ENCODE results near the gene PSG11. TPM values are rescaled to one million over a fixed set of nuclear protein-coding genes. Genes with fewer than 3 reads are reported as not detected.
"Not testable (repeated sequence)": the region's sequence is repeated elsewhere in the genome, so short reads cannot be mapped to it uniquely, and the experiment has no call there.

The PSG11 gene
- total and polyA plus RNA-seq, 2 of the 8 experiments (the other 6 are each of a cell fraction or from before 2014, with no cell fraction given): not detected

GRCh38 chr19:43003634-43004033 is 22.6 kb downstream of the PSG11 start:
- H2BK12ac ChIP-seq (ENCODE audit: low read depth, low read length); POLR2A ChIA-PET (ENCODE audit: partially characterized antibody); H3K18ac ChIP-seq (ENCODE audit: extremely low read depth, low read length); H2BK20ac ChIP-seq (ENCODE audit: low read length); H3K4me2 ChIP-seq (ENCODE audit: insufficient read depth in 1 of 2, low read depth in 2 of 2, low read length in 2 of 2); H3K4me1 ChIP-seq (replicated peaks in 1 of 4; ENCODE audit: control insufficient read depth in 3 of 4, insufficient read depth in 4 of 4, low read length in 3 of 4); H3K4me3 ChIP-seq (ENCODE audit: extremely low read depth in 1 of 4, insufficient read depth in 2 of 4, low read depth in 3 of 4, low read length in 4 of 4); FAIRE-seq; H3K23ac ChIP-seq (ENCODE audit: insufficient read length); DNase-seq (ENCODE audit: low read depth in 1 of 2, low spot score in 2 of 2); H3K4ac ChIP-seq (replicated peaks; ENCODE audit: insufficient read length, low read depth, low read length); CTCF ChIA-PET (ENCODE audit: partially characterized antibody); H3K79me2 ChIP-seq (ENCODE audit: control insufficient read depth in 1 of 2, insufficient read depth in 2 of 2, low read length in 2 of 2); H2BK5ac ChIP-seq (ENCODE audit: low read depth, low read length); H4K91ac ChIP-seq (replicated peaks; ENCODE audit: insufficient read length, low read length); H2AK5ac ChIP-seq (ENCODE audit: low read depth, low read length); H2BK15ac ChIP-seq (ENCODE audit: low read length); H4K20me1 ChIP-seq (replicated peaks in 1 of 2; ENCODE audit: control insufficient read depth in 1 of 2, insufficient read depth in 2 of 2, low read length in 2 of 2); H2AFZ ChIP-seq (ENCODE audit: low read length); H3K14ac ChIP-seq (ENCODE audit: insufficient read length); H3K27me3 ChIP-seq (replicated peaks in 1 of 4; ENCODE audit: control insufficient read depth in 3 of 4, extremely low read depth in 1 of 4, insufficient read depth in 3 of 4, low read length in 3 of 4); H3K9ac ChIP-seq (replicated peaks in 1 of 4; ENCODE audit: extremely low read depth in 1 of 4, low read depth in 3 of 4, low read length in 3 of 4); H4K8ac ChIP-seq (ENCODE audit: extremely low read depth, insufficient read depth, low read length); H3K56ac ChIP-seq (replicated peaks; ENCODE audit: insufficient read length, low read depth, low read length); H4K5ac ChIP-seq (ENCODE audit: insufficient read length, low read depth, low read length); H3K27ac ChIP-seq (ENCODE audit: low read depth, low read length); H2BK120ac ChIP-seq (replicated peaks; ENCODE audit: low read depth, low read length); H3K36me3 ChIP-seq (ENCODE audit: control insufficient read depth in 2 of 4, insufficient read depth in 4 of 4, low read length in 3 of 4); H3K23me2 ChIP-seq (ENCODE audit: low read depth, low read length); H3K79me1 ChIP-seq (ENCODE audit: low read depth, low read length): not testable (repeated sequence)
- 100% methylated on average over 1 of the region's 1 CpG; no CpG with 5 or more reads in 1 of the 2 experiments for WGBS, 2 experiments (ENCODE audit: extremely low coverage in 1 of 2, insufficient coverage in 1 of 2, insufficient read length in 1 of 2, insufficient replicate concordance in 2 of 2, low coverage in 1 of 2, low lambda C conversion rate in 2 of 2, missing lambda C conversion rate in 1 of 2)
- peaks cover 18 to 24% of the 10 kb centered on the region in 2 experiments; a peak in 3 of 4 replicates for H3K9me3 ChIP-seq (ENCODE audit: insufficient read depth in 2 of 2, low read depth in 1 of 2, low read length in 1 of 2)

- 57% methylated on average over 2 of the region's 2 CpGs; no CpG with 5 or more reads in 1 of the 2 experiments for WGBS, 2 experiments (ENCODE audit: extremely low coverage in 1 of 2, insufficient coverage in 1 of 2, insufficient read length in 1 of 2, insufficient replicate concordance in 2 of 2, low coverage in 1 of 2, low lambda C conversion rate in 2 of 2, missing lambda C conversion rate in 1 of 2)
- H4K20me1 ChIP-seq (replicated peaks in 1 of 2; ENCODE audit: control insufficient read depth in 1 of 2, insufficient read depth in 2 of 2, low read length in 2 of 2); H3K4ac ChIP-seq (replicated peaks; ENCODE audit: insufficient read length, low read depth, low read length); H2AK5ac ChIP-seq (ENCODE audit: low read depth, low read length); H2BK120ac ChIP-seq (replicated peaks; ENCODE audit: low read depth, low read length); H3K36me3 ChIP-seq (ENCODE audit: control insufficient read depth in 2 of 4, insufficient read depth in 4 of 4, low read length in 3 of 4); H3K23me2 ChIP-seq (ENCODE audit: low read depth, low read length); H3K4me2 ChIP-seq (ENCODE audit: insufficient read depth in 1 of 2, low read depth in 2 of 2, low read length in 2 of 2); H3K14ac ChIP-seq (ENCODE audit: insufficient read length); H3K9ac ChIP-seq (replicated peaks in 1 of 4; ENCODE audit: extremely low read depth in 1 of 4, low read depth in 3 of 4, low read length in 3 of 4); POLR2A ChIA-PET (ENCODE audit: partially characterized antibody); H2BK20ac ChIP-seq (ENCODE audit: low read length); H3K27me3 ChIP-seq (replicated peaks in 1 of 4; ENCODE audit: control insufficient read depth in 3 of 4, extremely low read depth in 1 of 4, insufficient read depth in 3 of 4, low read length in 3 of 4); DNase-seq (ENCODE audit: low read depth in 1 of 2, low spot score in 2 of 2); H3K79me2 ChIP-seq (ENCODE audit: control insufficient read depth in 1 of 2, insufficient read depth in 2 of 2, low read length in 2 of 2); CTCF ChIA-PET (ENCODE audit: partially characterized antibody); H2AFZ ChIP-seq (ENCODE audit: low read length); H3K4me3 ChIP-seq (ENCODE audit: extremely low read depth in 1 of 4, insufficient read depth in 2 of 4, low read depth in 3 of 4, low read length in 4 of 4); H3K4me1 ChIP-seq (replicated peaks in 1 of 4; ENCODE audit: control insufficient read depth in 3 of 4, insufficient read depth in 4 of 4, low read length in 3 of 4); H4K5ac ChIP-seq (ENCODE audit: insufficient read length, low read depth, low read length); H4K91ac ChIP-seq (replicated peaks; ENCODE audit: insufficient read length, low read length); H3K56ac ChIP-seq (replicated peaks; ENCODE audit: insufficient read length, low read depth, low read length); FAIRE-seq; H4K8ac ChIP-seq (ENCODE audit: extremely low read depth, insufficient read depth, low read length); H2BK12ac ChIP-seq (ENCODE audit: low read depth, low read length); H3K18ac ChIP-seq (ENCODE audit: extremely low read depth, low read length); H2BK5ac ChIP-seq (ENCODE audit: low read depth, low read length); H3K79me1 ChIP-seq (ENCODE audit: low read depth, low read length); H3K27ac ChIP-seq (ENCODE audit: low read depth, low read length); H3K23ac ChIP-seq (ENCODE audit: insufficient read length); H2BK15ac ChIP-seq (ENCODE audit: low read length): not testable (repeated sequence)
- H3K9me3 ChIP-seq (ENCODE audit: insufficient read depth in 2 of 2, low read depth in 1 of 2, low read length in 1 of 2): peaks cover 18 to 24% of the 10 kb centered on the region in 2 experiments; a peak in 3 of 4 replicates
These were observed 23.3 kb downstream of the PSG11 start for GRCh38 chr19:43002948-43003347.
